ENCODE results near the gene CEACAM5. TPM values are rescaled to one million over a fixed set of nuclear protein-coding genes. Genes with fewer than 3 reads are reported as not detected.

The CEACAM5 gene
- not detected in 2 replicates for total RNA-seq (2014; rRNA removed; shearing (Covaris generic))

DNA sequence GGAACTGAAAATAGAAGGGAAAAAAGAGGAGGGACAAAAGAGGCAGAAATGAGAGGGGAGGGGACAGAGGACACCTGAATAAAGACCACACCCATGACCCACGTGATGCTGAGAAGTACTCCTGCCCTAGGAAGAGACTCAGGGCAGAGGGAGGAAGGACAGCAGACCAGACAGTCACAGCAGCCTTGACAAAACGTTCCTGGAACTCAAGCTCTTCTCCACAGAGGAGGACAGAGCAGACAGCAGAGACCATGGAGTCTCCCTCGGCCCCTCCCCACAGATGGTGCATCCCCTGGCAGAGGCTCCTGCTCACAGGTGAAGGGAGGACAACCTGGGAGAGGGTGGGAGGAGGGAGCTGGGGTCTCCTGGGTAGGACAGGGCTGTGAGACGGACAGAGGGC is at the start of gene CEACAM5:
Gene CEACAM5 (plus strand): TSS at position 146 of the 400 bp plus-strand sequence. CDS start 106 bp downstream, at position 252.
- no peaks in the 10 kb centered on the region for H3K36me3 ChIP-seq

GRCh38 chr19:41666075-41666474 is 42.4 kb upstream of the CEACAM5 start:
- no peak for DNase-seq (ENCODE audit: low read depth in 1 of 2, low spot score in 2 of 2)
- H3K9me3 ChIP-seq (replicated peaks) = peaks cover 11% of the 10 kb centered on the region
- no peak overlapping the region for H3K4me3 ChIP-seq
- H3K27ac ChIP-seq = no peak overlapping the region
- no peaks in the 10 kb centered on the region for H3K4me1 ChIP-seq (replicated peaks)
- H3K27me3 ChIP-seq (replicated peaks) = no peaks in the 10 kb centered on the region
- no peaks in the 10 kb centered on the region for H3K36me3 ChIP-seq

More for the DNA sequence above, at the start of gene CEACAM5:
- no peak for DNase-seq (ENCODE audit: low read depth in 1 of 2, low spot score in 2 of 2)
- Histone ChIP-seq H3K4me1 (replicated peaks) (no peaks in the 10 kb centered on the region), H3K9me3 (replicated peaks) (no peaks in the 10 kb centered on the region), H3K4me3 (no peak within 1 kb of the TSS), H3K27me3 (replicated peaks) (peaks cover 26% of the 10 kb centered on the region), H3K27ac (no peak within 1 kb of the TSS)

GRCh38 chr19:41668315-41668714 is 40.1 kb upstream of the CEACAM5 start:
- Histone ChIP-seq H3K9me3 (replicated peaks) (peaks cover 11% of the 10 kb centered on the region), H3K4me3 (no peak overlapping the region), H3K27ac (no peak overlapping the region), H3K36me3 (no peaks in the 10 kb centered on the region), H3K4me1 (replicated peaks) (no peaks in the 10 kb centered on the region), H3K27me3 (replicated peaks) (peaks cover 5% of the 10 kb centered on the region; the same call in 1 of the 2 replicates)
- no peak for DNase-seq (ENCODE audit: low read depth in 1 of 2, low spot score in 2 of 2)

- Histone ChIP-seq H3K27ac (no peak overlapping the region), H3K27me3 (replicated peaks) (peaks cover 5% of the 10 kb centered on the region; the same call in 1 of the 2 replicates), H3K4me3 (no peak overlapping the region), H3K4me1 (replicated peaks) (no peaks in the 10 kb centered on the region), H3K36me3 (no peaks in the 10 kb centered on the region), H3K9me3 (replicated peaks) (peaks cover 7% of the 10 kb centered on the region)
- no peak for DNase-seq (ENCODE audit: low read depth in 1 of 2, low spot score in 2 of 2)
These were observed 37.7 kb upstream of the CEACAM5 start for GRCh38 chr19:41670755-41671154.

GRCh38 chr19:41671486-41671885 is 36.9 kb upstream of the CEACAM5 start:
- Histone ChIP-seq H3K36me3 (no peaks in the 10 kb centered on the region), H3K27ac (no peak overlapping the region), H3K27me3 (replicated peaks) (peaks cover 5% of the 10 kb centered on the region; the same call in 1 of the 2 replicates), H3K9me3 (replicated peaks) (no peaks in the 10 kb centered on the region), H3K4me3 (no peak overlapping the region), H3K4me1 (replicated peaks) (no peaks in the 10 kb centered on the region)
- DNase-seq (ENCODE audit: low read depth in 1 of 2, low spot score in 2 of 2) = no peak

- Histone ChIP-seq H3K9me3 (replicated peaks) (no peaks in the 10 kb centered on the region), H3K27ac (no peak overlapping the region), H3K4me3 (no peak overlapping the region), H3K27me3 (replicated peaks) (peaks cover 10% of the 10 kb centered on the region), H3K36me3 (no peaks in the 10 kb centered on the region), H3K4me1 (replicated peaks) (no peaks in the 10 kb centered on the region)
- DNase-seq (ENCODE audit: low read depth in 1 of 2, low spot score in 2 of 2) = no peak
These were observed 26.0 kb upstream of the CEACAM5 start for GRCh38 chr19:41682437-41682836.

- H3K27me3 ChIP-seq (replicated peaks) = no peaks in the 10 kb centered on the region
- no peaks in the 10 kb centered on the region for H3K4me1 ChIP-seq (replicated peaks)
- no peak overlapping the region for H3K4me3 ChIP-seq
- no peaks in the 10 kb centered on the region; the same call in 1 of the 2 replicates for H3K9me3 ChIP-seq (replicated peaks)
- H3K36me3 ChIP-seq = no peaks in the 10 kb centered on the region
- DNase-seq (ENCODE audit: low read depth in 1 of 2, low spot score in 2 of 2) = no peak
- H3K27ac ChIP-seq = no peak overlapping the region
These were observed 21.0 kb upstream of the CEACAM5 start for GRCh38 chr19:41687419-41687818.

GRCh38 chr19:41688098-41688497 is 20.3 kb upstream of the CEACAM5 start, which contains the start of gene CEACAM7:
Gene CEACAM7 (minus strand): TSS chr19:41688270. CDS start chr19:41688165, 105 bp downstream.
- Histone ChIP-seq H3K9me3 (replicated peaks) (no peaks in the 10 kb centered on the region; the same call in 1 of the 2 replicates), H3K4me1 (replicated peaks) (no peaks in the 10 kb centered on the region), H3K4me3 (no peak within 1 kb of the TSS), H3K27ac (no peak within 1 kb of the TSS), H3K27me3 (replicated peaks) (no peaks in the 10 kb centered on the region), H3K36me3 (no peaks in the 10 kb centered on the region)
- no peak for DNase-seq (ENCODE audit: low read depth in 1 of 2, low spot score in 2 of 2)

- no peaks in the 10 kb centered on the region for H3K27me3 ChIP-seq (replicated peaks)
- H3K4me3 ChIP-seq = no peak overlapping the region
- H3K4me1 ChIP-seq (replicated peaks) = no peaks in the 10 kb centered on the region
- H3K36me3 ChIP-seq = no peaks in the 10 kb centered on the region
- DNase-seq (ENCODE audit: low read depth in 1 of 2, low spot score in 2 of 2) = no peak
- H3K27ac ChIP-seq = no peak overlapping the region
- H3K9me3 ChIP-seq (replicated peaks) = no peaks in the 10 kb centered on the region; the same call in 1 of the 2 replicates
These were observed 19.7 kb upstream of the CEACAM5 start for GRCh38 chr19:41688687-41689086.

DNA sequence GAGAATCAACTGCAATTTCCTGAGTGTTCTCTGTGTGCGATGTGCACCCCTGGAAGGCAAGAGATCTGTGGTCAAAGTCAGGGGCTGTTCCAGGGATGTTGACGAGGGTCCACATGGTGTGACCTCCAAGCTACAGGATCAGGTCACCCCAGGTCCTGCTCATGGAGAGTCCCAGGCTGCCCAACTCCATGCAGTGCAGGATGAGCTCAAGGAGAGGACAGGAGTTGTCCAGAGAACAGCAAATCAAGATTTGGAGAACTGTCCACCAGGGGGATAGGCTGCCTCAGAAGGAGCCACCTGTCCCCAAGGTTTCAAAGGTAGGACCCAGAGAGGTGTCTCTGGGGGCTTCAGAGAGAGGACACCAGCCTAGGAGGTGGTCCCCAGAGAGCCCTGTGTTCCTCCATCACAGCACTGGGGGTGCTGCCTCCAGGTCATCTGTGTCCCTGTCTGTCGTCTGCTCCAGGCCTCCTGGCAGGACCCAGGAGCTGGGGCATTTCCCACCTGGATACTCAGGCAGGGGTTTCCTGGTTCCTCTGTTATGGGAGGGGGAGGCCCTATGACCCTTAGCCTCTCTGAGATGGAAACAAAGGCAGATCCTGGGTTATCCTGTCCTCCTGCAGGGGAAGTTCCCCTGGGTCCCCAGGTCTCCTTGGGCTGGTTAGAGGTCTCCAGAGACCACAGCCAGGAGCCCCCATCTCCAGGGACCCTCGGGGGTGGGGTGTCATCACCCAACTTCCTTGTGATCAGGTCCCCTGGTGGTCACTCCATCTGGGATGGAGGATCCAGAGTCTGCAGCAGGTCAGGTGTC is 18.2 kb upstream of the CEACAM5 start:
- no peaks in the 10 kb centered on the region for H3K4me1 ChIP-seq (replicated peaks)

DNA sequence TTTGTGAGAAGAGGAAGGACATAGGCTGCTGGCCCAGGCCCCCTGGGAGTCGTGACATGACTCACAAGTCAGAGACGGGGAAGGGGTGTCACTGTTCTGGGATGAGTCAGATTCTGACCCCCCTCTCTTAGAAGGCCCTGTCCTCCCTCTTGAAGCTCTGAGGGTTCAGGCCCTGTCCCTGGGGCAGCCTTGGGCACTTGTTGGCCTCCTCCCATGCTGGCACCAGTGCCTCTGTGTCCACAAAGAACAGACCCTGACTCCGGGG is 17.7 kb upstream of the CEACAM5 start:
- H3K36me3 ChIP-seq = no peaks in the 10 kb centered on the region
- H3K27ac ChIP-seq = no peak overlapping the region
- no peaks in the 10 kb centered on the region for H3K4me1 ChIP-seq (replicated peaks)
- DNase-seq (ENCODE audit: low read depth in 1 of 2, low spot score in 2 of 2) = no peak
- H3K4me3 ChIP-seq = no peak overlapping the region
- no peaks in the 10 kb centered on the region; the same call in 1 of the 2 replicates for H3K9me3 ChIP-seq (replicated peaks)
- no peaks in the 10 kb centered on the region for H3K27me3 ChIP-seq (replicated peaks)

More for the DNA sequence above, 18.2 kb upstream of the CEACAM5 start:
- no peaks in the 10 kb centered on the region for H3K36me3 ChIP-seq
- no peak overlapping the region for H3K27ac ChIP-seq
- no peak for DNase-seq (ENCODE audit: low read depth in 1 of 2, low spot score in 2 of 2)
- no peaks in the 10 kb centered on the region; the same call in 1 of the 2 replicates for H3K9me3 ChIP-seq (replicated peaks)
- no peaks in the 10 kb centered on the region for H3K27me3 ChIP-seq (replicated peaks)
- no peak overlapping the region for H3K4me3 ChIP-seq

DNA sequence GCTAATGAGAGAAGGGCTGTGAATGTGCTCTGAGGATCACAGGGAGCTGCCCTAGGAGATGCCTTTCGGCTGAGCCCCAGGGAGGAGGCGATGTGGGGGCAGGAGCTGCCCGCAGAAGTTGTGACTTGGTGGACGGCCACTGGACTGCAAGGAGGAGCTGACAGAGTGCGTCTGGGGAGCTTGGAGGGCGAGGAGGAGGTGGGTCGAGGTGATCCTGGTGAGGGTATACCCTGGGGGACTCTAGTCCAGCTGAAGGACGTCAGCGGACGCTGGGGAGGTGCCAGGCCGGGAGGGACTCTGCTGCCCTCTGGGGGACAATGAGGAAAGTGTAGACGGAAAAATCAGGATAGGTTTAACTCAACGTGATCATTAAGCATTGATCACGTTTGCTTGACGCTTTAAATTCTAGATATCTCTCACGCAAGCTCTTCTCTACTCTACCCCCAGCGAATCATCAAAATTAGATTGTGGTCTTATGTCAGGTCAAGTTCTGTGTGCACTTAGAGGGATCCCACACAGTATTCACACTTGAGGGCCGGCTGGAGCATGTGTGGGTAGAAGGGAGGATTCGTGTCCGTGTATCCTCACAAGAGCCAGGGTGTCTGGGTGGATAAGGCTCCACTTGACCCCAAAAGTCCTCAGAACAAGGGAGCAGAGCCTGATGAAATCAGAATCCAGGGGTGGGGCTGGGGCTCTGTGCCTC is 17.0 kb upstream of the CEACAM5 start:
- Histone ChIP-seq H3K27ac (no peak overlapping the region), H3K9me3 (replicated peaks) (no peaks in the 10 kb centered on the region; the same call in 1 of the 2 replicates), H3K36me3 (no peaks in the 10 kb centered on the region), H3K4me3 (no peak overlapping the region), H3K27me3 (replicated peaks) (no peaks in the 10 kb centered on the region), H3K4me1 (replicated peaks) (no peaks in the 10 kb centered on the region)
- no peak for DNase-seq (ENCODE audit: low read depth in 1 of 2, low spot score in 2 of 2)

- no peaks in the 10 kb centered on the region for H3K27me3 ChIP-seq (replicated peaks)
- no peaks in the 10 kb centered on the region; the same call in 1 of the 2 replicates for H3K9me3 ChIP-seq (replicated peaks)
- no peak overlapping the region for H3K4me3 ChIP-seq
- DNase-seq (ENCODE audit: low read depth in 1 of 2, low spot score in 2 of 2) = no peak
- H3K36me3 ChIP-seq = no peaks in the 10 kb centered on the region
- no peaks in the 10 kb centered on the region for H3K4me1 ChIP-seq (replicated peaks)
- no peak overlapping the region for H3K27ac ChIP-seq
These were observed 14.2 kb upstream of the CEACAM5 start for GRCh38 chr19:41694196-41694595.

Measured in SJSA1 (cell line).